Measurements from ENCODE around the gene ARSG.
A peak's percentile ranks its signal among the peaks of the same experiment; 100 is the strongest.
"Not testable (repeated sequence)": the region's sequence is repeated elsewhere in the genome, so short reads cannot be mapped to it uniquely, and the experiment has no call there.

ARSG gene

GRCh38 chr17:68281965-68282364 is 9.3 kb upstream of the ARSG start:
- not testable (repeated sequence) for DNase-seq

- DNase-seq = no peak
These were observed 2.9 kb upstream of the ARSG start for GRCh38 chr17:68288375-68288774.

GRCh38 chr17:68288804-68289203 is 2.5 kb upstream of the ARSG start:
- peak; percentile 58 for DNase-seq

- no peak for DNase-seq
These were observed 1.8 kb upstream of the ARSG start for GRCh38 chr17:68289473-68289872.

- DNase-seq = no peak
These were observed 1.4 kb upstream of the ARSG start for GRCh38 chr17:68289936-68290267.

- DNase-seq = peak; percentile 81
These were observed 884 bp upstream of the ARSG start for GRCh38 chr17:68290268-68290954.

GRCh38 chr17:68291836-68292688 is 767 bp downstream of the ARSG start:
- DNase-seq = peak; percentile 96

GRCh38 chr17:68292689-68293040 is 1.4 kb downstream of the ARSG start:
- DNase-seq = no peak

- no peak for DNase-seq
These were observed 2.3 kb downstream of the ARSG start for GRCh38 chr17:68293490-68294195.

- DNase-seq = no peak
These were observed 2.9 kb downstream of the ARSG start for GRCh38 chr17:68294196-68294555.

- no peak for DNase-seq
These were observed 3.3 kb downstream of the ARSG start for GRCh38 chr17:68294617-68295016.

GRCh38 chr17:68295086-68295485 is 3.8 kb downstream of the ARSG start:
- no peak for DNase-seq

GRCh38 chr17:68296217-68297191 is 5.2 kb downstream of the ARSG start:
- peak; percentile 82 for DNase-seq

GRCh38 chr17:68297195-68297594 is 5.9 kb downstream of the ARSG start:
- no peak for DNase-seq

- DNase-seq = no peak
These were observed 7.3 kb downstream of the ARSG start for GRCh38 chr17:68298601-68299000.

GRCh38 chr17:68299817-68300216 is 8.5 kb downstream of the ARSG start:
- DNase-seq = no peak

- DNase-seq = no peak
These were observed 10.2 kb downstream of the ARSG start for GRCh38 chr17:68301438-68301959.

GRCh38 chr17:68302066-68302564 is 10.8 kb downstream of the ARSG start:
- no peak for DNase-seq

GRCh38 chr17:68302666-68303065 is 11.4 kb downstream of the ARSG start:
- no peak for DNase-seq

GRCh38 chr17:68304706-68305105 is 13.4 kb downstream of the ARSG start:
- no peak for DNase-seq

- no peak for DNase-seq
These were observed 13.8 kb downstream of the ARSG start for GRCh38 chr17:68305142-68305541.

GRCh38 chr17:68306819-68307218 is 15.5 kb downstream of the ARSG start:
- DNase-seq = no peak

Measured in CD4-positive, alpha-beta T cell treated with Interleukin-17A for 1 hour (primary cell).